ENCODE results near the gene IL17RE.
"Not testable (repeated sequence)": the region's sequence is repeated elsewhere in the genome, so short reads cannot be mapped to it uniquely, and the experiment has no call there.

The IL17RE gene

GRCh38 chr3:9867106-9867505 is 35.5 kb upstream of the IL17RE start:
- H3K27me3 ChIP-seq (ENCODE audit: insufficient read depth, poor library complexity, severe bottlenecking), result no peaks in the 10 kb centered on the region
- TF ChIP-seq GABPA (IDR thresholded peaks at IDR 0.05; ENCODE audit: low read depth), result no peak
- TF ChIP-seq CTCF (IDR thresholded peaks at IDR 0.05; ENCODE audit: insufficient read depth, low read length), result no peak
- TF ChIP-seq SPI1 (IDR thresholded peaks at IDR 0.05; ENCODE audit: borderline replicate concordance, low read depth), result no peak
- no peak for TF ChIP-seq REST (IDR thresholded peaks at IDR 0.05; ENCODE audit: insufficient replicate concordance, low read depth)
- no peak for TF ChIP-seq POLR2AphosphoS5 (IDR thresholded peaks at IDR 0.05; ENCODE audit: low read depth)
- DNase-seq (ENCODE audit: low read depth in 1 of 2, low spot score in 1 of 2), result no peak
- no peak overlapping the region for H3K27ac ChIP-seq (replicated peaks)
- H3K4me3 ChIP-seq (replicated peaks; ENCODE audit: insufficient read depth, low read length), result no peak overlapping the region

- Histone ChIP-seq H3K4me3 (replicated peaks; ENCODE audit: insufficient read depth, low read length) (no peak overlapping the region), H3K27ac (replicated peaks) (no peak overlapping the region), H3K27me3 (ENCODE audit: insufficient read depth, poor library complexity, severe bottlenecking) (no peaks in the 10 kb centered on the region)
- no peak for DNase-seq (ENCODE audit: low read depth in 1 of 2, low spot score in 1 of 2)
- TF ChIP-seq POLR2AphosphoS5 (IDR thresholded peaks at IDR 0.05; ENCODE audit: low read depth) (no peak), REST (IDR thresholded peaks at IDR 0.05; ENCODE audit: insufficient replicate concordance, low read depth) (no peak), GABPA (IDR thresholded peaks at IDR 0.05; ENCODE audit: low read depth) (no peak)
These were observed 32.7 kb upstream of the IL17RE start for GRCh38 chr3:9869955-9870354.

GRCh38 chr3:9870978-9871377 is 31.7 kb upstream of the IL17RE start:
- Histone ChIP-seq H3K27ac (replicated peaks) (no peak overlapping the region), H3K4me3 (replicated peaks; ENCODE audit: insufficient read depth, low read length) (no peak overlapping the region), H3K27me3 (ENCODE audit: insufficient read depth, poor library complexity, severe bottlenecking) (no peaks in the 10 kb centered on the region)
- no peak for TF ChIP-seq REST (IDR thresholded peaks at IDR 0.05; ENCODE audit: insufficient replicate concordance, low read depth)
- TF ChIP-seq SPI1 (IDR thresholded peaks at IDR 0.05; ENCODE audit: borderline replicate concordance, low read depth), result no peak
- no peak for TF ChIP-seq CTCF (IDR thresholded peaks at IDR 0.05; ENCODE audit: insufficient read depth, low read length)
- TF ChIP-seq GABPA (IDR thresholded peaks at IDR 0.05; ENCODE audit: low read depth), result no peak
- no peak for TF ChIP-seq POLR2AphosphoS5 (IDR thresholded peaks at IDR 0.05; ENCODE audit: low read depth)
- no peak for DNase-seq (ENCODE audit: low read depth in 1 of 2, low spot score in 1 of 2)

GRCh38 chr3:9872067-9872466 is 30.6 kb upstream of the IL17RE start:
- not testable (repeated sequence) for H3K27ac ChIP-seq (replicated peaks); H3K4me3 ChIP-seq (replicated peaks; ENCODE audit: insufficient read depth, low read length); H3K27me3 ChIP-seq (ENCODE audit: insufficient read depth, poor library complexity, severe bottlenecking); DNase-seq (ENCODE audit: low read depth in 1 of 2, low spot score in 1 of 2)

Measured in HL-60 (cell line).